Nephron (organoid): ENCODE measurements around the gene GLCCI1.

Experiments used
- H3K27ac Mint-ChIP-seq, 3 experiments: 2 replicates each; pipeline ENCODE4 v1.8.0; 2020; ENCODE audit warnings: mixed read lengths in 3 of 3, mild to moderate bottlenecking in 2 of 3, moderate library complexity in 1 of 3
- H3K27me3 Mint-ChIP-seq: 2 replicates; pipeline ENCODE4 v1.8.0; 2021; ENCODE audit warnings: low read depth, mild to moderate bottlenecking, moderate library complexity, mixed read lengths
- H3K36me3 Mint-ChIP-seq: 2 replicates; pipeline ENCODE4 v1.8.0; 2020; ENCODE audit warnings: low read depth, mixed read lengths
- H3K4me1 Mint-ChIP-seq: 2 replicates; pipeline ENCODE4 v1.8.0; 2020; ENCODE audit warnings: mixed read lengths
- H3K4me3 Mint-ChIP-seq, 3 experiments: 2 replicates each; pipeline ENCODE4 v1.8.0; 2020; ENCODE audit warnings: mild to moderate bottlenecking in 3 of 3, mixed read lengths in 3 of 3, moderate library complexity in 2 of 3
- H3K9me3 Mint-ChIP-seq: 2 replicates; pipeline ENCODE4 v1.8.0; 2020; ENCODE audit warnings: mixed read lengths
- TF ChIP-seq, protein P1 (sequence below), 3 experiments: fragments of 200-600 bp; sonication (generic); IDR thresholded peaks; one replicate each; pipeline ENCODE4 v1.5.0; 2021; ENCODE audit warnings: antibody characterized with exemption in 3 of 3; ENCODE audit not compliant: unreplicated experiment in 3 of 3

GLCCI1 gene

DNA sequence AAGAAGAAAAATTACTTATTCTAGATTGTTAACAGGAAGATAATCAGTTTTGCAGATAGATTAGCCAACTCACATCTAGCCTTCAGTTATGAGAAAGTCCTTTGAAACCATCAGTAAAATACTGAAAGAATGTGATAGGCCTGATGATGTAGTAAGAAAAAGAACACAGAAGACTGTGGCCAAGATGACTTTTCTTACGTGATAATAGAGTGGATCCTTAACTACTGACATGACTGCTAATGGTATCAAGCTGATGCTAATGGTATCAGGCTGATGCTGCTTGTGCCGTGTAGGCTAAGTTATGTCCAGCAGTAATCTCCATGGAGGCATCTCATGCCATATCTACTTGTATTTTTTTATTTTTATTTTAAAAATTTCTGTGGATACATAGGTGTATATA, 114.2 kb downstream of the GLCCI1 start:
- TF ChIP-seq, protein P1, sequence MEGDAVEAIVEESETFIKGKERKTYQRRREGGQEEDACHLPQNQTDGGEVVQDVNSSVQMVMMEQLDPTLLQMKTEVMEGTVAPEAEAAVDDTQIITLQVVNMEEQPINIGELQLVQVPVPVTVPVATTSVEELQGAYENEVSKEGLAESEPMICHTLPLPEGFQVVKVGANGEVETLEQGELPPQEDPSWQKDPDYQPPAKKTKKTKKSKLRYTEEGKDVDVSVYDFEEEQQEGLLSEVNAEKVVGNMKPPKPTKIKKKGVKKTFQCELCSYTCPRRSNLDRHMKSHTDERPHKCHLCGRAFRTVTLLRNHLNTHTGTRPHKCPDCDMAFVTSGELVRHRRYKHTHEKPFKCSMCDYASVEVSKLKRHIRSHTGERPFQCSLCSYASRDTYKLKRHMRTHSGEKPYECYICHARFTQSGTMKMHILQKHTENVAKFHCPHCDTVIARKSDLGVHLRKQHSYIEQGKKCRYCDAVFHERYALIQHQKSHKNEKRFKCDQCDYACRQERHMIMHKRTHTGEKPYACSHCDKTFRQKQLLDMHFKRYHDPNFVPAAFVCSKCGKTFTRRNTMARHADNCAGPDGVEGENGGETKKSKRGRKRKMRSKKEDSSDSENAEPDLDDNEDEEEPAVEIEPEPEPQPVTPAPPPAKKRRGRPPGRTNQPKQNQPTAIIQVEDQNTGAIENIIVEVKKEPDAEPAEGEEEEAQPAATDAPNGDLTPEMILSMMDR (IDR thresholded peaks at IDR 0.05; ENCODE audit: unreplicated experiment in 3 of 3): no peak
- Mint-ChIP-seq H3K4me1 (no peaks in the 10 kb centered on the region), H3K27me3 (no peaks in the 10 kb centered on the region), H3K36me3 (peaks cover 24% of the 10 kb centered on the region), H3K4me3 (no peak overlapping the region), H3K9me3 (no peaks in the 10 kb centered on the region), H3K27ac (no peak overlapping the region)

DNA sequence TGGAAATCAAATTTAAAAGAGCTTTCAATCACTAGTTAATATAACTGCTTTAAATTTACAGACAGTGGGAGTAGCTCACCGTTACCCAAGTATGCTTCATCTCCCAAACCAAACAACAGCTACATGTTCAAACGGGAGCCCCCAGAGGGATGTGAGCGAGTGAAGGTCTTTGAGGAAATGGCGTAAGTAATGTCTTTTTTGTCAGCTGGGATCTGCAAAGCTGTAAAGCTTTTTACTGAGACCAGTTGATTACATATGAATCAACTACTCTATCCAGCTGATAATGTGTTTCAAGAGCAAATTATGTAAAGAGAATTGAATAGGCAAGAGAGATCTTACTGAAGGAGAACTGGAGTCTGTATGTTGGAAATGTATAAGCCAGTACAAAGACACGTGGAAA, 116.2 kb downstream of the GLCCI1 start:
- Mint-ChIP-seq H3K27me3 (no peaks in the 10 kb centered on the region), H3K36me3 (peaks cover 19% of the 10 kb centered on the region)

DNA sequence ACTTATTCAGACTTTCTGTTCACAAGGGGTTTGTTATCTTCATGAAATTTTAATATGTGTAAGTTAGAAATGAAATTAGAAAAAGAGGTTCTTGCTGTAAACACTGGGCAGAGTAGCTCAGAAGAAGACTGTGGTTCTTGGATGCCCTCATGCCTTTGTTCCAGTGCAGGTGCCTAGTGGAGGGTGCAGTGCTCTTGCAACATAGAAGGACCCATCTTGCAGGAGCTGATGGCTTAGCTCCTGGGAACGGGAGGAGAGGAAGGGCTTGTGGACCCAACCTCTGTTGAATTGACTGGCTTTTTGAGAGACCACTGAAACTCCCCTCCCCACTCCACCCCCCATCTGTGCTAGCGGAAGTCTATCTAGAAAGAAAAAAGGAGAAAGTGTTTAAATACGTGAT, 116.8 kb downstream of the GLCCI1 start:
- Mint-ChIP-seq H3K36me3 (peaks cover 19% of the 10 kb centered on the region), H3K27me3 (no peaks in the 10 kb centered on the region), H3K4me1 (no peaks in the 10 kb centered on the region), H3K27ac (no peak overlapping the region), H3K4me3 (no peak overlapping the region), H3K9me3 (no peaks in the 10 kb centered on the region)
- TF ChIP-seq, protein P1 (IDR thresholded peaks at IDR 0.05; ENCODE audit: unreplicated experiment in 3 of 3): no peak

More for the DNA sequence above, 116.2 kb downstream of the GLCCI1 start:
- H3K4me1 Mint-ChIP-seq: no peaks in the 10 kb centered on the region
- TF ChIP-seq, protein P1 (IDR thresholded peaks at IDR 0.05; ENCODE audit: unreplicated experiment in 3 of 3): no peak
- H3K27ac Mint-ChIP-seq: no peak overlapping the region
- H3K9me3 Mint-ChIP-seq: no peaks in the 10 kb centered on the region
- H3K4me3 Mint-ChIP-seq: no peak overlapping the region

DNA sequence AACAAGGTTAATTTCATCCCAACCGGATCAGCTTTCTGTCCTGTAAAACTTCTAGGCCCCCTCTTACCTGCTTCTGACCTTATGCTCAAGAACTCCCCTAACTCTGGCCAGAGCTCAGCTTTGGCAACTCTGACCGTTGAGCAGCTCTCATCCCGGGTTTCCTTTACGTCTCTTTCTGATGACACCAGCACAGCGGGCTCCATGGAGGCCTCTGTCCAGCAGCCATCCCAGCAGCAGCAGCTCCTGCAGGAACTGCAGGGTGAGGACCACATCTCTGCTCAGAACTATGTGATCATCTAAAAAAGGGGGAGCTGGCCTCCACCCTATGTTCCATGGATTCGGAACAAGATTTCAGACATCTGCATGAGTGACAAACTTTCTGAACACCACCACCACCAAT, 117.6 kb downstream of the GLCCI1 start:
- Mint-ChIP-seq H3K27ac (no peak overlapping the region), H3K4me1 (no peaks in the 10 kb centered on the region), H3K4me3 (no peak overlapping the region), H3K36me3 (peaks cover 19% of the 10 kb centered on the region), H3K9me3 (no peaks in the 10 kb centered on the region), H3K27me3 (no peaks in the 10 kb centered on the region)
- TF ChIP-seq, protein P1 (IDR thresholded peaks at IDR 0.05; ENCODE audit: unreplicated experiment in 3 of 3): no peak

DNA sequence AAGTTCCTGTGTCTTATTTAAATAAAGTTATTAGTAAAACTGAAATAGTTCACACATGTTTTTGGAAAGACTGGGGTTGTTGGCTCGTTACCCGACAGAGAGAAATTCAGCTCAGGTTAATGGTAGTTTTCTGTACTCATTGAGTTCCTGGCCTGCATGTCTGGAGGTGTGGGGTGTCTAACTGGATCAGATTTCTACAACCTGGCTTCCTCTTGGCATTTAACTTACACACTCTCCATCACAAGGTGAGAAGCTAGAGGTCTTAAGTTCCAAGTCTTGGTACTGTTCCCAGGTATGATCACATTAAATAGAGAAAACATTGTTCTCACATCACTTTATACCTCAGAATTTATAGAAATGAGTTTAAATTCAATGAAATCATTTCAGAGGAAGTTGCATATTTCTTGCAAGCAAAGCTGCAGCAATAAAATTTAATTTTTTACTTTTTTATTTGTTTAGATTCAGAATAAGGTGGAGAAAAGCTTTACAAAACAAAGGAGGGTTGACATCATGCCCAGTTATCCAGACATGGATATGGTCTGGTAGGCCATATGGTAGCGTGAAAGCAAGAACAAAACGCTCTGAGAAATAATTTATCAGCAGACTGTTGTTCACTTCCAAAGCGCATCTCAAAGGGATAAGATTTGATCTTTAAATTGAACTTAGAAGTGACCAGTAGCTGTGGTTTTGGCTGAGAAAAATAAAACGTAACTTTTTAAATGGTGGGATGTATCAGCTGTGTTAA, 120.6 kb downstream of the GLCCI1 start:
- peaks cover 26% of the 10 kb centered on the region for H3K36me3 Mint-ChIP-seq
- H3K4me3 Mint-ChIP-seq: no peak overlapping the region
- TF ChIP-seq, protein P1 (IDR thresholded peaks at IDR 0.05; ENCODE audit: unreplicated experiment in 3 of 3): no peak
- H3K27me3 Mint-ChIP-seq: no peaks in the 10 kb centered on the region
- H3K9me3 Mint-ChIP-seq: peaks cover 3% of the 10 kb centered on the region
- H3K27ac Mint-ChIP-seq: no peak overlapping the region
- H3K4me1 Mint-ChIP-seq: no peaks in the 10 kb centered on the region

DNA sequence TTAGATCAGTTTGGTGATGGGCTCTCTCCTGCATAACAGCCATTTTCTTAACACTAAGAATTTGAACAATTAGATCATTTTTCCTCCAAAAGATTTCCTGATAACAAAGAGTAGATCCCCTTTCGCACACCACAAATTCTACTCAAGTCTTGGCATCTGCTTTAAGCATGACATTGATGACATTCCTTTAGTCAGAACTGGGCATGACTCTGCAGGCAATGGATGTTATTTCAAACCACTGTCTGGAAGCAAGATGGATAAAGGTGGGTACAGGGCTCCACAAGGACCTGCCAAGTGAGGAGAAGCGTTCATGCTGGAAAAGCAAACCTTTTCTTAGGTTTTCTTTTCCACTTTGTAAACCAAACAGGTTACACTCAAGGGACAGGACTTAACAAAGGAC, 123.5 kb downstream of the GLCCI1 start:
- Mint-ChIP-seq H3K27me3 (no peaks in the 10 kb centered on the region), H3K27ac (no peak overlapping the region), H3K9me3 (peaks cover 7% of the 10 kb centered on the region), H3K36me3 (peaks cover 18% of the 10 kb centered on the region), H3K4me3 (no peak overlapping the region), H3K4me1 (no peaks in the 10 kb centered on the region)
- TF ChIP-seq, protein P1 (IDR thresholded peaks at IDR 0.05; ENCODE audit: unreplicated experiment in 3 of 3): no peak
